Endodermal cell (in vitro differentiated cells): ENCODE data around the gene TULP1. TPM values are rescaled to one million over a fixed set of nuclear protein-coding genes. Genes with fewer than 3 reads are reported as not detected.

Source experiments
- DNase-seq: peaks from one replicate; pipeline ENCODE4 v3.0.0-alpha.2; 2017
- H3K27ac ChIP-seq: 2 replicates; pipeline ENCODE4 v1.5.1; 2013; ENCODE audit warnings: mild to moderate bottlenecking, low read depth, low read length, moderate library complexity
- H3K27me3 ChIP-seq: 2 replicates; pipeline ENCODE4 v1.6.1; 2013; ENCODE audit warnings: mild to moderate bottlenecking, low read length, moderate library complexity; ENCODE audit not compliant: insufficient read depth, control insufficient read depth, poor library complexity, severe bottlenecking
- H3K36me3 ChIP-seq: 2 replicates; pipeline ENCODE4 v1.7.0; 2013; ENCODE audit warnings: mild to moderate bottlenecking, low read length, moderate library complexity; ENCODE audit not compliant: control insufficient read depth, insufficient read depth
- H3K4me1 ChIP-seq: one replicate; pipeline ENCODE4 v1.7.0; 2013; ENCODE audit warnings: low read length; ENCODE audit not compliant: control insufficient read depth, insufficient read depth
- H3K4me3 ChIP-seq: 2 replicates; pipeline ENCODE4 v1.5.1; 2013; ENCODE audit warnings: mild to moderate bottlenecking, low read length, moderate library complexity
- H3K9ac ChIP-seq: 2 replicates; pipeline ENCODE4 v1.6.1; 2013; ENCODE audit warnings: mild to moderate bottlenecking, low read length, moderate library complexity; ENCODE audit not compliant: poor library complexity, severe bottlenecking; ENCODE audit errors: extremely low read depth
- H3K9me3 ChIP-seq: 2 replicates; pipeline ENCODE4 v1.6.1; 2013; ENCODE audit warnings: mild to moderate bottlenecking, low read length, moderate library complexity; ENCODE audit not compliant: control insufficient read depth
- H3K27ac Mint-ChIP-seq: 2 replicates; pipeline ENCODE4 v1.8.0; 2020; ENCODE audit warnings: mixed read lengths
- H3K27me3 Mint-ChIP-seq: 2 replicates; pipeline ENCODE4 v1.8.0; 2021; ENCODE audit warnings: mild to moderate bottlenecking, mixed read lengths; ENCODE audit not compliant: insufficient read depth
- H3K36me3 Mint-ChIP-seq: 2 replicates; pipeline ENCODE4 v1.8.0; 2020; ENCODE audit warnings: low read depth, mixed read lengths
- H3K4me1 Mint-ChIP-seq: 2 replicates; pipeline ENCODE4 v1.8.0; 2020; ENCODE audit warnings: mixed read lengths
- H3K4me3 Mint-ChIP-seq: 2 replicates; pipeline ENCODE4 v1.8.0; 2020; ENCODE audit warnings: mild to moderate bottlenecking, moderate library complexity, mixed read lengths
- H3K9me3 Mint-ChIP-seq: 2 replicates; pipeline ENCODE4 v1.8.0; 2020; ENCODE audit warnings: mild to moderate bottlenecking, mixed read lengths
- CTCF ChIP-seq: fragments of 200-600 bp; sonication (generic); conservative IDR thresholded peaks from 2 replicates; pipeline ENCODE4 v1.5.0; 2021; ENCODE audit warnings: antibody characterized with exemption, mild to moderate bottlenecking
- WGBS, 2 experiments: methylation state at CpG; one replicate each; pipeline versions ENCODE4 v1.1.5 to v1.1.7; 2013; ENCODE audit warnings: missing lambda C conversion rate in 2 of 2, mixed read lengths in 1 of 2; ENCODE audit not compliant: insufficient coverage in 1 of 2, insufficient read length in 1 of 2; 5-methylcytosine and 5-hydroxymethylcytosine counted together
- total RNA-seq, 2 donors: library from RNA; stranded (reverse); fragmentation: NEBNext Ultra II Directional in 1 of 2; extraction: Animal tissue kit (Norgen Biotek cat#: 25700) in 1 of 2; gene quantifications; 2 replicates in 1 of 2; 3 replicates in 1 of 2; pipeline ENCODE4 v1.2.1, GENCODE V29; 2021

TULP1 gene
- total RNA-seq, 2 donors from 2014 or later: 0.29 to 4.0 TPM

- Mint-ChIP-seq H3K27ac (no peak overlapping the region), H3K4me1 (peaks cover 27% of the 10 kb centered on the region), H3K9me3 (no peaks in the 10 kb centered on the region), H3K36me3 (peaks cover 12% of the 10 kb centered on the region), H3K4me3 (peak overlapping the region; percentile 61), H3K27me3 (peaks cover 24% of the 10 kb centered on the region)
- WGBS, 2 experiments: 82 to 92% methylated on average over 2 to 3 of the region's 3 CpGs
- no peaks in the 10 kb centered on the region for H3K27me3 ChIP-seq
- no peaks in the 10 kb centered on the region for H3K9me3 ChIP-seq
- H3K9ac ChIP-seq: no peak overlapping the region
- peaks cover 8% of the 10 kb centered on the region for H3K36me3 ChIP-seq
- H3K27ac ChIP-seq: no peak overlapping the region
- H3K4me1 ChIP-seq: peaks cover 9% of the 10 kb centered on the region
- peak overlapping the region; percentile 85 for H3K4me3 ChIP-seq
- TF ChIP-seq CTCF: no peak
- no peak for DNase-seq
Measured at GRCh38 chr6:35453236-35453635, 59.5 kb downstream of the TULP1 start.

GRCh38 chr6:35452183-35453090 is 60.3 kb downstream of the TULP1 start, which contains the start of gene FANCE:
Gene FANCE, plus strand, starts transcription at chr6:35452338. Its CDS starts 208 bp downstream, at chr6:35452546.
- peak within 1 kb of the TSS; percentile 85 for H3K4me3 ChIP-seq
- H3K4me3 Mint-ChIP-seq: peak within 1 kb of the TSS; percentile 61
- 0 to 3% methylated on average over 33 to 87 of the region's 87 CpGs for WGBS, 2 experiments
- no peaks in the 10 kb centered on the region for H3K9me3 ChIP-seq
- TF ChIP-seq CTCF: no peak
- no peak within 1 kb of the TSS for H3K27ac ChIP-seq
- peaks cover 12% of the 10 kb centered on the region for H3K36me3 Mint-ChIP-seq
- peaks cover 21% of the 10 kb centered on the region for H3K4me1 Mint-ChIP-seq
- peaks cover 24% of the 10 kb centered on the region for H3K27me3 Mint-ChIP-seq
- peak; percentile 100 for DNase-seq
- no peaks in the 10 kb centered on the region for H3K9me3 Mint-ChIP-seq
- no peak within 1 kb of the TSS for H3K9ac ChIP-seq
- no peaks in the 10 kb centered on the region for H3K27me3 ChIP-seq
- peaks cover 8% of the 10 kb centered on the region for H3K36me3 ChIP-seq
- peaks cover 9% of the 10 kb centered on the region for H3K4me1 ChIP-seq
- peak within 1 kb of the TSS; percentile 5 for H3K27ac Mint-ChIP-seq

GRCh38 chr6:35451354-35452182 is 61.1 kb downstream of the TULP1 start:
- no peaks in the 10 kb centered on the region for H3K9me3 ChIP-seq
- H3K4me3 Mint-ChIP-seq: peak overlapping the region; percentile 61
- peaks cover 9% of the 10 kb centered on the region for H3K4me1 ChIP-seq
- peak overlapping the region; percentile 5 for H3K27ac Mint-ChIP-seq
- no peaks in the 10 kb centered on the region for H3K27me3 ChIP-seq
- peaks cover 12% of the 10 kb centered on the region for H3K36me3 Mint-ChIP-seq
- H3K9ac ChIP-seq: no peak overlapping the region
- H3K4me3 ChIP-seq: peak overlapping the region; percentile 31
- peak; percentile 57 for DNase-seq
- peaks cover 21% of the 10 kb centered on the region for H3K4me1 Mint-ChIP-seq
- no peak overlapping the region for H3K27ac ChIP-seq
- TF ChIP-seq CTCF: no peak
- peaks cover 8% of the 10 kb centered on the region for H3K36me3 ChIP-seq
- no peaks in the 10 kb centered on the region for H3K9me3 Mint-ChIP-seq
- 43 to 72% methylated on average over 8 to 13 of the region's 20 CpGs for WGBS, 2 experiments
- H3K27me3 Mint-ChIP-seq: peaks cover 24% of the 10 kb centered on the region
